A549 (cell line): Measurements from ENCODE around the gene TNFAIP8L1. TPM values are rescaled to one million over a fixed set of nuclear protein-coding genes. Genes with fewer than 3 reads are reported as not detected.

Experiments used
- ATAC-seq, 2 experiments: fragments of 200-7000 bp in 1 of 2; fragments of >200 bp in 1 of 2; cut with Nextera tagmentation in 1 of 2; cut with Tn5 transposase in 1 of 2; 3 replicates each; pipeline versions ENCODE4 v1.8.0 to v1.9.1; 2018 to 2020; ENCODE audit warnings: mild to moderate bottlenecking in 1 of 2, moderate library complexity in 1 of 2
- CTCF ChIA-PET: fragments of 300-600 bp; sonication (Branson Sonifier 250); formaldehyde crosslinking; extraction: SDS; loops from one replicate; lab custom pipeline; 2021; ENCODE audit warnings: antibody characterized with exemption, inconsistent platforms; lab: Yijun Ruan, JAX
- POLR2A ChIA-PET: fragments of 350-600 bp; formaldehyde crosslinking; extraction: SDS; loops from one replicate; lab custom pipeline; 2021; ENCODE audit warnings: antibody characterized with exemption, inconsistent platforms; lab: Yijun Ruan, JAX
- DNase-seq, 2 experiments: peaks; one replicate each; pipeline versions ENCODE4 v3.0.0 to v3.0.0-alpha.2; 2011 to 2016; ENCODE audit warnings: low read depth in 1 of 2, low spot score in 1 of 2
- FAIRE-seq: peaks from 2 replicates; lab custom pipeline; 2011; peaks lifted over from hg19 to GRCh38; lab: Jason Lieb, UNC
- H3K27ac ChIP-seq, 2 experiments: fragments of >200 bp; sonication (Bioruptor Twin); formaldehyde crosslinking; 3 replicates each; pipeline ENCODE4 v1.5.1; 2016 to 2017
- H3K4me1 ChIP-seq: fragments of >200 bp; sonication (Bioruptor Twin); formaldehyde crosslinking; 3 replicates; pipeline ENCODE4 v1.6.1; 2016
- H3K4me2 ChIP-seq: fragments of >200 bp; sonication (Bioruptor Twin); formaldehyde crosslinking; 3 replicates; pipeline ENCODE4 v1.6.1; 2016
- H3K4me3 ChIP-seq: fragments of >200 bp; sonication (Bioruptor Twin); formaldehyde crosslinking; 3 replicates; pipeline ENCODE4 v1.5.1; 2016
- H3K9me3 ChIP-seq: fragments of >200 bp; sonication (Bioruptor Twin); formaldehyde crosslinking; 3 replicates; pipeline ENCODE4 v1.6.1; 2016
- CTCF ChIP-seq: fragments of >200 bp; sonication (Bioruptor Twin); formaldehyde crosslinking; IDR thresholded peaks from 3 replicates; pipeline ENCODE4 v1.5.1; 2016
- EHF ChIP-seq: fragments of 250-450 bp; sonication (Bioruptor Pico); IDR thresholded peaks from 2 replicates; pipeline ENCODE4 v1.5.0; 2020; ENCODE audit warnings: mild to moderate bottlenecking
- EP300 ChIP-seq, 2 experiments: fragments of >200 bp; sonication (Bioruptor Twin); formaldehyde crosslinking; IDR thresholded peaks; 2 replicates in 1 of 2; 3 replicates in 1 of 2; pipeline ENCODE4 v1.6.1; 2016 to 2017
- FOSB ChIP-seq: fragments of 250-450 bp; sonication (Bioruptor Pico); IDR thresholded peaks from 2 replicates; pipeline ENCODE4 v1.5.0; 2020; ENCODE audit warnings: mild to moderate bottlenecking, moderate library complexity
- FOXS1 ChIP-seq: fragments of 250-450 bp; sonication (Bioruptor Pico); IDR thresholded peaks from 2 replicates; pipeline ENCODE4 v1.5.0; 2020; ENCODE audit warnings: mild to moderate bottlenecking, moderate library complexity
- GATA3 ChIP-seq: IDR thresholded peaks from 2 replicates; pipeline ENCODE4 v1.6.1; 2012; ENCODE audit warnings: borderline replicate concordance
- HES2 ChIP-seq: fragments of >200 bp; sonication (Bioruptor Twin); formaldehyde crosslinking; IDR thresholded peaks from 2 replicates; pipeline ENCODE4 v1.6.1; 2016
- HOXB13 ChIP-seq: fragments of 250-450 bp; sonication (Bioruptor Pico); IDR thresholded peaks from 2 replicates; pipeline ENCODE4 v1.5.0; 2020; ENCODE audit warnings: low read depth, mild to moderate bottlenecking, moderate library complexity
- JUN ChIP-seq, 2 experiments: fragments of >200 bp; sonication (Bioruptor Twin); formaldehyde crosslinking; IDR thresholded peaks; 2 replicates in 1 of 2; 3 replicates in 1 of 2; pipeline ENCODE4 v1.6.1; 2016 to 2017
- KDM1A ChIP-seq: fragments of 200-600 bp; sonication (generic); IDR thresholded peaks from 2 replicates; pipeline ENCODE4 v1.6.1; 2016; ENCODE audit warnings: low read depth, mild to moderate bottlenecking
- NR3C1 ChIP-seq: fragments of >200 bp; sonication (Bioruptor Twin); formaldehyde crosslinking; IDR thresholded peaks from 3 replicates; pipeline ENCODE4 v1.6.1; 2017
- POLR2A ChIP-seq: IDR thresholded peaks from 2 replicates; pipeline ENCODE4 v1.6.1; 2012; ENCODE audit warnings: mild to moderate bottlenecking, low read length
- POLR2AphosphoS2 ChIP-seq: conservative IDR thresholded peaks from 2 replicates; pipeline ENCODE4 v1.6.1; 2012; ENCODE audit warnings: low read length, improper control_type of control experiment, inconsistent platforms
- RNF2 ChIP-seq: fragments of 200-600 bp; sonication (generic); IDR thresholded peaks from 2 replicates; pipeline ENCODE4 v1.6.1; 2016; ENCODE audit warnings: low read depth, mild to moderate bottlenecking, antibody characterized with exemption, moderate library complexity, borderline replicate concordance
- SREBF2 ChIP-seq: fragments of 450-650 bp; IDR thresholded peaks from 2 replicates; pipeline ENCODE4 v1.6.1; 2014; ENCODE audit warnings: mild to moderate bottlenecking, moderate library complexity
- ZC3H11A ChIP-seq: fragments of 450-650 bp; IDR thresholded peaks from 2 replicates; pipeline ENCODE4 v1.6.1; 2014; ENCODE audit warnings: antibody characterized with exemption, mild to moderate bottlenecking
- WGBS: methylation state at CpG from one replicate; pipeline ENCODE4 v1.1.6; 2017; ENCODE audit errors: missing lambda C conversion rate; 5-methylcytosine and 5-hydroxymethylcytosine counted together
- polyA plus RNA-seq, 4 experiments: library from polyadenylated mRNA; depleted of rRNA in 3 of 4; stranded (reverse); fragments of >200 nt; fragmentation: RNase III in 1 of 4; extraction: RNeasy Plus Mini Kit Qiagen cat#74134 plus additional on column Dnase treatment in 1 of 4; gene quantifications; 2 replicates in 3 of 4; 3 replicates in 1 of 4; pipeline ENCODE4 v1.2.3, GENCODE V29; 2011 to 2017
- TF ChIP-seq, protein P1 (sequence below): fragments of 200-600 bp; sonication (generic); IDR thresholded peaks from 2 replicates; pipeline ENCODE4 v1.6.1; 2016; ENCODE audit warnings: antibody characterized with exemption, mild to moderate bottlenecking, moderate library complexity
- TF ChIP-seq, protein P2 (sequence below): IDR thresholded peaks from 2 replicates; pipeline ENCODE4 v1.6.1; 2012
- TF ChIP-seq, protein P3 (sequence below): IDR thresholded peaks from 2 replicates; pipeline ENCODE4 v1.6.1; 2012

TNFAIP8L1 gene
- polyA plus RNA-seq, 2 of the 4 experiments (the other 2 are of a cell fraction) = 3.2 to 5.9 TPM

- Histone ChIP-seq H3K4me1 (peaks cover 24% of the 10 kb centered on the region), H3K9me3 (no peaks in the 10 kb centered on the region), H3K4me3 (peak overlapping the region; percentile 66), H3K27ac (peak overlapping the region; percentile 64 to 89), H3K4me2 (peak overlapping the region; percentile 72)
- ChIA-PET CTCF (interaction anchor here (0.6 to 1.3 kb wide), 4 partner anchors 64 to 711 kb away, joined by 3 to 6 read pairs (median 3); no protein-coding TSS in a partner anchor), POLR2A (no interaction called here)
- 0% methylated on average over 7 of the region's 39 CpGs for WGBS
- FAIRE-seq (no peak), DNase-seq (no peak), ATAC-seq (peak in 1 of 2 experiments; percentile 14; a peak in 2 of 6 replicates)
- 0 out of 2 replicates have a peak, but pooled peaks have one; percentile 14 for TF ChIP-seq POLR2A
- TF ChIP-seq KDM1A = peak; percentile 76; the same call in 1 of the 2 replicates
- TF ChIP-seq JUN (IDR thresholded peaks at IDR 0.05) = no peak
Observed at GRCh38 chr19:4639531-4640246, 373 bp downstream of the TNFAIP8L1 start.

DNA sequence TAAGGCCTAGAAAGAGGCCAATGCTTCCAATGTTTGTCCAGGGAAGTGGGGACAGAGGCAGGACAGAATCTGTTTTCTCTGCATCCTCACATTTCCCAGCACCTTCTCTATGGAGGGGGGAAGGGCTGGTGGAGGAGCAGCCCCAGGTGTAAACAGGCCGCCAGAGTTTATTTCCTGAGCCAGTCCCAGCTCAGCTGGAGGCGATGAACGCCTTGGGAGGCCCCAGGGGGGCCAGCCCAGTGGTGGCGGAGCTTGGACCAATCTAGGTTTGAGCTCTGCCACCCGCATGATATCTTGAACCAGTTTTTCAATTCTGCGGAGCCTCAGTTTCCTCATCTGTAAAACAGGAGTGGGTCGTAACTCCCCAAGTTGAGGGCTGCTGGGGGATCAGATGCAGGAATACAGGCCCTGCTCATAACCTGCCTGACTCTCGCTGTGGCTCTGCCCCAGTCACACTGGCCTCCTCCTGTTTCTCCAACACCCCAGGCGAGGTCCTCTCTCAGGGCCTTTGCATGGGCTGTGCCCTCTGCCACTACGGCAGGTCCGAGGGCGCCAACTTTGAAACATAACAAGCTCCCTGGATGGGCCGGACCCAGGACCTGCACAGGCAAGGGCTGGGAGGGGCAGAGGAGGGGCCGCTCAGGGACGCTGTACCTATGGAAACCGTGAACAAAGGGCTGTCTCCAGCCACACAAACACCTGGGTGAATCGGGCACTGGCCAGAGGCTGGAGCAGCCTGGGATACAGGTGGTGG lies 1.1 kb downstream of the TNFAIP8L1 start:
- POLR2A ChIA-PET = no interaction called here

GRCh38 chr19:4641132-4641531 lies 1.8 kb downstream of the TNFAIP8L1 start:
- H3K9me3 ChIP-seq = no peaks in the 10 kb centered on the region
- ChIA-PET POLR2A (no interaction called here), CTCF (no interaction called here)
- no peak overlapping the region; a peak in 1 of 6 replicates for H3K27ac ChIP-seq
- no peak for TF ChIP-seq ZC3H11A
- no peak for TF ChIP-seq HES2
- no peak for TF ChIP-seq FOXS1
- TF ChIP-seq POLR2A = no peak
- no peak for TF ChIP-seq POLR2AphosphoS2
- TF ChIP-seq EP300 (IDR thresholded peaks at IDR 0.05) = no peak
- TF ChIP-seq, protein P1, sequence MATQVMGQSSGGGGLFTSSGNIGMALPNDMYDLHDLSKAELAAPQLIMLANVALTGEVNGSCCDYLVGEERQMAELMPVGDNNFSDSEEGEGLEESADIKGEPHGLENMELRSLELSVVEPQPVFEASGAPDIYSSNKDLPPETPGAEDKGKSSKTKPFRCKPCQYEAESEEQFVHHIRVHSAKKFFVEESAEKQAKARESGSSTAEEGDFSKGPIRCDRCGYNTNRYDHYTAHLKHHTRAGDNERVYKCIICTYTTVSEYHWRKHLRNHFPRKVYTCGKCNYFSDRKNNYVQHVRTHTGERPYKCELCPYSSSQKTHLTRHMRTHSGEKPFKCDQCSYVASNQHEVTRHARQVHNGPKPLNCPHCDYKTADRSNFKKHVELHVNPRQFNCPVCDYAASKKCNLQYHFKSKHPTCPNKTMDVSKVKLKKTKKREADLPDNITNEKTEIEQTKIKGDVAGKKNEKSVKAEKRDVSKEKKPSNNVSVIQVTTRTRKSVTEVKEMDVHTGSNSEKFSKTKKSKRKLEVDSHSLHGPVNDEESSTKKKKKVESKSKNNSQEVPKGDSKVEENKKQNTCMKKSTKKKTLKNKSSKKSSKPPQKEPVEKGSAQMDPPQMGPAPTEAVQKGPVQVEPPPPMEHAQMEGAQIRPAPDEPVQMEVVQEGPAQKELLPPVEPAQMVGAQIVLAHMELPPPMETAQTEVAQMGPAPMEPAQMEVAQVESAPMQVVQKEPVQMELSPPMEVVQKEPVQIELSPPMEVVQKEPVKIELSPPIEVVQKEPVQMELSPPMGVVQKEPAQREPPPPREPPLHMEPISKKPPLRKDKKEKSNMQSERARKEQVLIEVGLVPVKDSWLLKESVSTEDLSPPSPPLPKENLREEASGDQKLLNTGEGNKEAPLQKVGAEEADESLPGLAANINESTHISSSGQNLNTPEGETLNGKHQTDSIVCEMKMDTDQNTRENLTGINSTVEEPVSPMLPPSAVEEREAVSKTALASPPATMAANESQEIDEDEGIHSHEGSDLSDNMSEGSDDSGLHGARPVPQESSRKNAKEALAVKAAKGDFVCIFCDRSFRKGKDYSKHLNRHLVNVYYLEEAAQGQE = no peak
- no peak for TF ChIP-seq EHF (CRISPR knock-in tag)
- TF ChIP-seq GATA3 = no peak
- TF ChIP-seq KDM1A = no peak
- TF ChIP-seq CTCF = no peak
- no peak overlapping the region for H3K4me2 ChIP-seq
- H3K4me1 ChIP-seq = peaks cover 11% of the 10 kb centered on the region; the same call in 2 of the 3 replicates
- 79% methylated on average over 10 of the region's 14 CpGs for WGBS
- no peak for FAIRE-seq
- ATAC-seq = no peak
- DNase-seq = no peak
- H3K4me3 ChIP-seq = no peak overlapping the region

More for the DNA sequence above, 1.1 kb downstream of the TNFAIP8L1 start:
- Histone ChIP-seq H3K4me1 (peaks cover 17% of the 10 kb centered on the region; the same call in 2 of the 3 replicates), H3K4me2 (peak overlapping the region; percentile 72), H3K9me3 (no peaks in the 10 kb centered on the region), H3K27ac (peak overlapping the region in 1 of 2 experiments; percentile 89; a peak in 4 of 6 replicates), H3K4me3 (peak overlapping the region; percentile 66)
- CTCF ChIA-PET = interaction anchor here (0.7 to 1.3 kb wide), 3 partner anchors 65 to 85 kb away, joined by 3 read pairs; no protein-coding TSS in a partner anchor
- ATAC-seq = no peak
- FAIRE-seq = no peak
- TF ChIP-seq RNF2 (no peak), HOXB13 (no peak), FOSB (CRISPR knock-in tag) (no peak), POLR2A (no peak), NR3C1 (no peak), SREBF2 (no peak)
- TF ChIP-seq, protein P2, sequence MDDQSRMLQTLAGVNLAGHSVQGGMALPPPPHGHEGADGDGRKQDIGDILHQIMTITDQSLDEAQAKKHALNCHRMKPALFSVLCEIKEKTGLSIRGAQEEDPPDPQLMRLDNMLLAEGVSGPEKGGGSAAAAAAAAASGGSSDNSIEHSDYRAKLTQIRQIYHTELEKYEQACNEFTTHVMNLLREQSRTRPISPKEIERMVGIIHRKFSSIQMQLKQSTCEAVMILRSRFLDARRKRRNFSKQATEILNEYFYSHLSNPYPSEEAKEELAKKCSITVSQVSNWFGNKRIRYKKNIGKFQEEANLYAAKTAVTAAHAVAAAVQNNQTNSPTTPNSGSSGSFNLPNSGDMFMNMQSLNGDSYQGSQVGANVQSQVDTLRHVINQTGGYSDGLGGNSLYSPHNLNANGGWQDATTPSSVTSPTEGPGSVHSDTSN = no peak
- TF ChIP-seq, protein P3, sequence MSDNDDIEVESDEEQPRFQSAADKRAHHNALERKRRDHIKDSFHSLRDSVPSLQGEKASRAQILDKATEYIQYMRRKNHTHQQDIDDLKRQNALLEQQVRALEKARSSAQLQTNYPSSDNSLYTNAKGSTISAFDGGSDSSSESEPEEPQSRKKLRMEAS = no peak
- DNase-seq = no peak
- whole genome bisulfite sequencing = 78% methylated on average over 12 of the region's 17 CpGs
